Ovary (tissue), 3 donors: ENCODE results near the gene INSIG2.

ENCODE experiments used
- CTCF ChIP-seq, 3 donors: fragments of 450-650 bp in 2 of 3; fragments of 200-600 bp in 1 of 3; IDR thresholded peaks; one replicate each; pipeline versions ENCODE4 v1.5.1 to v1.8.0; 2016 to 2022; ENCODE audit warnings: antibody characterized with exemption in 3 of 3, mild to moderate bottlenecking in 1 of 3
- EP300 ChIP-seq: sonication (generic); formaldehyde crosslinking; IDR thresholded peaks from one replicate; pipeline ENCODE4 v1.6.1; 2017; ENCODE audit warnings: antibody characterized with exemption
- POLR2A ChIP-seq: fragments of 450-650 bp; IDR thresholded peaks from one replicate; pipeline ENCODE4 v1.6.1; 2017; ENCODE audit warnings: antibody characterized with exemption, mild to moderate bottlenecking, moderate library complexity
- donor health status: DM: no; HTN: no; CAD: no.

GRCh38 chr2:118051826-118052358 lies 36.4 kb upstream of the INSIG2 start:
- TF ChIP-seq CTCF (IDR thresholded peaks at IDR 0.05) (no peak), EP300 (no peak), POLR2A (no peak)
